Measurements from ENCODE around the gene ARVCF. TPM values are rescaled to one million over a fixed set of nuclear protein-coding genes. Genes with fewer than 3 reads are reported as not detected.

The ARVCF gene
- total RNA-seq, 1 donor from 2014 or later, result 1.7 TPM

- intact Hi-C loops (cut with micrococcal nuclease), result no loop called here
Measured at GRCh38 chr22:19962909-19963806, 53.5 kb downstream of the ARVCF start.

GRCh38 chr22:19962246-19962908, 54.2 kb downstream of the ARVCF start:
- intact Hi-C loops (cut with micrococcal nuclease), result no loop called here

- intact Hi-C loops (cut with micrococcal nuclease), result no loop called here
Measured at GRCh38 chr22:19961868-19962245, 54.8 kb downstream of the ARVCF start.

- intact Hi-C loops (cut with micrococcal nuclease), result no loop called here
Measured at GRCh38 chr22:19961201-19961580, 55.4 kb downstream of the ARVCF start.

GRCh38 chr22:19960491-19961200, 56.0 kb downstream of the ARVCF start:
- intact Hi-C loops (cut with micrococcal nuclease), result no loop called here

- intact Hi-C loops (cut with micrococcal nuclease), result no loop called here
Measured at GRCh38 chr22:19959587-19960490, 56.8 kb downstream of the ARVCF start.

- intact Hi-C loops (cut with micrococcal nuclease), result no loop called here
Measured at GRCh38 chr22:19959043-19959586, 57.5 kb downstream of the ARVCF start.

- intact Hi-C loops (cut with micrococcal nuclease), result no loop called here
Measured at GRCh38 chr22:19958083-19959042, 58.3 kb downstream of the ARVCF start.

GRCh38 chr22:19957445-19957844, 59.2 kb downstream of the ARVCF start:
- intact Hi-C loops (cut with micrococcal nuclease), result no loop called here

- intact Hi-C loops (cut with micrococcal nuclease), result no loop called here
Measured at GRCh38 chr22:19955241-19956128, 61.1 kb downstream of the ARVCF start.

- intact Hi-C loops (cut with micrococcal nuclease), result no loop called here
Measured at GRCh38 chr22:19951346-19951745, 65.3 kb downstream of the ARVCF start.

GRCh38 chr22:19948057-19948760, 68.4 kb downstream of the ARVCF start:
- intact Hi-C loops (cut with micrococcal nuclease), result no loop called here

GRCh38 chr22:19943082-19944026, 73.3 kb downstream of the ARVCF start:
- intact Hi-C loops (cut with micrococcal nuclease), result no loop called here

- intact Hi-C loops (cut with micrococcal nuclease), result no loop called here
Measured at GRCh38 chr22:19942157-19943081, 74.2 kb downstream of the ARVCF start.

GRCh38 chr22:19941365-19942082, 75.1 kb downstream of the ARVCF start, which contains the start of the genes COMT and TXNRD2:
Gene COMT (plus strand): TSS chr22:19941772. CDS start chr22:19962527, 20,755 bp downstream.
Gene TXNRD2 (minus strand): TSS chr22:19941818. CDS start chr22:19941803, 15 bp downstream.
- intact Hi-C loops (cut with micrococcal nuclease), result loop anchor here (1.0 kb wide), 1 partner anchor 87 kb away; the partner anchor contains the start of genes GNB1L and RTL10

Measured in T-helper 1 cell treated with Interleukin-12 subunit alpha and Interleukin-12 subunit beta and Interleukin-4 antibody, amounts not matched to agents 30 ng/mL and 1 ng/mL, for 36 hours (primary cell).